ENCODE measurements around the gene IFT172. TPM values are rescaled to one million over a fixed set of nuclear protein-coding genes. Genes with fewer than 3 reads are reported as not detected.
A peak's percentile ranks its signal among the peaks of the same experiment; 100 is the strongest.

Gene IFT172
- total RNA-seq, 4 donors from 2014 or later = 3.1 to 16.8 (median 8.6) TPM

- ATAC-seq (no peak), DNase-seq (no peak)
- in situ Hi-C loops (cut with MboI; ENCODE audit: low sequenced_read_pairs in 4 of 4) (no loop called here), intact Hi-C loops (cut with DNase I; ENCODE audit: low total_unique reads) (no loop called here)
- Histone ChIP-seq H3K9me3 (no peaks in the 10 kb centered on the region), H3K36me3 (no peaks in the 10 kb centered on the region), H3K27me3 (peaks cover 13 to 23% (median 22%) of the 10 kb centered on the region in 3 donors), H3K4me3 (no peak overlapping the region), H3K27ac (no peak overlapping the region), H3K4me1 (peaks cover 0 to 6% of the 10 kb centered on the region in 2 donors)
- TF ChIP-seq POLR2A (IDR thresholded peaks at IDR 0.05) (no peak), CTCF (IDR thresholded peaks at IDR 0.05 in 4 of 5, conservative IDR thresholded peaks at IDR 0.05 in 1 of 5) (no peak)
Measured at GRCh38 chr2:27495840-27496356, 6.4 kb upstream of the IFT172 start.

- intact Hi-C loops (cut with DNase I; ENCODE audit: low total_unique reads) = loop anchor here (5.0 kb wide), 1 partner anchor 138 kb away; the partner anchor contains the start of gene GTF3C2
- no peak for DNase-seq
- H3K27ac ChIP-seq = peak within 1 kb of the TSS in 3 of 4 donors; percentile 6 to 35 (median 18)
Measured at GRCh38 chr2:27494944-27495554, 5.5 kb upstream of the IFT172 start, which contains the start of gene FNDC4. Gene FNDC4, minus strand, starts transcription at chr2:27495200. Its CDS starts 521 bp downstream, at chr2:27494679.

GRCh38 chr2:27494284-27494943, 4.9 kb upstream of the IFT172 start:
- peak overlapping the region in 3 of 4 donors; percentile 6 to 35 (median 18) for H3K27ac ChIP-seq
- ATAC-seq = peak; percentile 43 to 50
- in situ Hi-C loops (cut with MboI; ENCODE audit: low sequenced_read_pairs in 4 of 4) = no loop called here

More at GRCh38 chr2:27494944-27495554, 5.5 kb upstream of the IFT172 start, which contains the start of gene FNDC4:
- peak within 1 kb of the TSS; percentile 46 to 69 (median 56) for H3K4me3 ChIP-seq
- no peaks in the 10 kb centered on the region for H3K36me3 ChIP-seq
- TF ChIP-seq CTCF (IDR thresholded peaks at IDR 0.05 in 4 of 5, conservative IDR thresholded peaks at IDR 0.05 in 1 of 5) (no peak), POLR2A (IDR thresholded peaks at IDR 0.05) (no peak)
- H3K27me3 ChIP-seq = peaks cover 13 to 23% (median 22%) of the 10 kb centered on the region in 3 donors
- peaks cover 3 to 10% of the 10 kb centered on the region in 2 donors for H3K4me1 ChIP-seq
- peak; percentile 39 to 42 for ATAC-seq
- no peaks in the 10 kb centered on the region for H3K9me3 ChIP-seq
- in situ Hi-C loops (cut with MboI; ENCODE audit: low sequenced_read_pairs in 4 of 4) = no loop called here

GRCh38 chr2:27493948-27494283, 4.4 kb upstream of the IFT172 start:
- DNase-seq = no peak
- no peak for ATAC-seq
- Histone ChIP-seq H3K27me3 (peaks cover 13 to 23% (median 22%) of the 10 kb centered on the region in 3 donors), H3K9me3 (no peaks in the 10 kb centered on the region), H3K4me1 (peaks cover 7 to 19% of the 10 kb centered on the region in 2 donors), H3K4me3 (peak overlapping the region in 3 of 4 donors; percentile 54 to 69 (median 57)), H3K27ac (peak overlapping the region in 1 of 4 donors; percentile 6), H3K36me3 (no peaks in the 10 kb centered on the region)
- TF ChIP-seq POLR2A (IDR thresholded peaks at IDR 0.05) (no peak), CTCF (IDR thresholded peaks at IDR 0.05 in 4 of 5, conservative IDR thresholded peaks at IDR 0.05 in 1 of 5) (no peak)
- intact Hi-C loops (cut with DNase I; ENCODE audit: low total_unique reads) (loop anchor here (1.0 to 5.0 kb wide), 2 partner anchors 62 to 137 kb away; partner anchors contain the start of gene GTF3C2), in situ Hi-C loops (cut with MboI; ENCODE audit: low sequenced_read_pairs in 4 of 4) (no loop called here)

More at GRCh38 chr2:27494284-27494943, 4.9 kb upstream of the IFT172 start:
- Histone ChIP-seq H3K36me3 (no peaks in the 10 kb centered on the region), H3K4me3 (peak overlapping the region; percentile 46 to 69 (median 56)), H3K27me3 (peaks cover 13 to 23% (median 22%) of the 10 kb centered on the region in 3 donors), H3K4me1 (peaks cover 4 to 14% of the 10 kb centered on the region in 2 donors), H3K9me3 (no peaks in the 10 kb centered on the region)
- TF ChIP-seq POLR2A (IDR thresholded peaks at IDR 0.05) (peak; percentile 30 to 47), CTCF (IDR thresholded peaks at IDR 0.05 in 4 of 5, conservative IDR thresholded peaks at IDR 0.05 in 1 of 5) (no peak)
- intact Hi-C loops (cut with DNase I; ENCODE audit: low total_unique reads) = loop anchor here (5.0 kb wide), 1 partner anchor 137 kb away; the partner anchor contains the start of gene GTF3C2
- DNase-seq = peak; percentile 29 to 64
